Renal cortex interstitium (tissue), 11 donors: ENCODE data around the gene MUC12. TPM values are rescaled to one million over a fixed set of nuclear protein-coding genes. Genes with fewer than 3 reads are reported as not detected.
A peak's percentile ranks its signal among the peaks of the same experiment; 100 is the strongest.

ENCODE experiments used
- DNase-seq, 11 donors: peaks; one replicate each; pipeline ENCODE4 v3.0.0-alpha.2; 2013; ENCODE audit warnings: low read depth in 9 of 11, low spot score in 4 of 11; ENCODE audit errors: extremely low read depth in 1 of 11
- polyA plus RNA-seq, 3 donors: library from polyadenylated mRNA; unstranded; fragments of 120-200 nt; gene quantifications; one replicate each; pipeline ENCODE4 v1.2.1, GENCODE V29; 2013; ENCODE audit not compliant: insufficient read length in 3 of 3

The MUC12 gene
- polyA plus RNA-seq, 3 donors = 0.02 to 0.36 (median 0.22) TPM

DNA sequence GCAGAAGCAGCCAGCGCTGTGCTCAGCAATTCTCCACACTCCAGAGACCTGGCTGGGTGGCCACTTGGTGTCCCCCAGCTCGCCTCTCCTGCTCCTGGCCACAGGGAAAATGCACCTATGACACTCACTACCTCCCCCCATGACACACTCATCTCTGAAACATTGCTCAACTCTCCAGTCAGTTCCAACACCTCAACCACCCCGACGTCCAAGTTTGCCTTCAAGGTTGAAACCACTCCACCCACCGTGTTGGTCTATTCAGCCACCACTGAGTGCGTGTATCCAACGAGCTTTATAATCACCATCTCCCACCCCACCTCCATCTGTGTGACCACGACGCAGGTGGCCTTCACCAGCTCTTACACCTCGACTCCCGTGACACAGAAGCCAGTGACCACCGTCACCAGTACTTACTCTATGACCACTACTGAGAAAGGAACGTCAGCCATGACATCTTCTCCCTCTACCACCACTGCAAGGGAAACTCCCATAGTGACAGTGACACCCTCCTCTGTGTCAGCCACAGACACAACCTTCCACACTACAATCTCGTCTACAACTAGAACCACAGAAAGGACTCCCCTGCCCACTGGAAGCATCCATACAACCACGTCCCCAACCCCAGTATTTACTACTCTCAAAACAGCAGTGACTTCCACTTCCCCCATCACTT, 17.3 kb upstream of the MUC12 start:
- DNase-seq = no peak

DNA sequence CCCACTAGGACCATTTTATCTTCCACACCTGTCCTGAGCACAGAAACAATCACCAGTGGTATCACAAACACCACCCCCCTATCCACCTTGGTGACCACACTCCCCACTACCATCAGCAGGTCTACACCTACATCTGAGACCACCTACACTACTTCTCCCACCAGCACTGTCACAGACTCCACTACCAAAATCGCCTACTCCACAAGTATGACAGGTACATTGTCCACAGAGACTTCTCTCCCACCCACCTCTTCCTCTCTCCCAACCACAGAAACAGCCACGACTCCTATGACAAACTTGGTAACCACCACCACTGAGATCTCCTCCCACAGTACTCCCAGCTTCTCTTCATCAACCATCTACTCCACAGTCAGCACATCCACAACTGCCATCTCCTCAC, 16.7 kb upstream of the MUC12 start:
- no peak for DNase-seq

GRCh38 chr7:100957832-100958421, 11.4 kb upstream of the MUC12 start:
- no peak for DNase-seq

- DNase-seq = no peak
These were observed 9.5 kb upstream of the MUC12 start for GRCh38 chr7:100959894-100960293.

GRCh38 chr7:100962537-100962936, 6.8 kb upstream of the MUC12 start:
- DNase-seq = no peak

GRCh38 chr7:100963386-100963785, 6.0 kb upstream of the MUC12 start:
- DNase-seq = no peak

DNA sequence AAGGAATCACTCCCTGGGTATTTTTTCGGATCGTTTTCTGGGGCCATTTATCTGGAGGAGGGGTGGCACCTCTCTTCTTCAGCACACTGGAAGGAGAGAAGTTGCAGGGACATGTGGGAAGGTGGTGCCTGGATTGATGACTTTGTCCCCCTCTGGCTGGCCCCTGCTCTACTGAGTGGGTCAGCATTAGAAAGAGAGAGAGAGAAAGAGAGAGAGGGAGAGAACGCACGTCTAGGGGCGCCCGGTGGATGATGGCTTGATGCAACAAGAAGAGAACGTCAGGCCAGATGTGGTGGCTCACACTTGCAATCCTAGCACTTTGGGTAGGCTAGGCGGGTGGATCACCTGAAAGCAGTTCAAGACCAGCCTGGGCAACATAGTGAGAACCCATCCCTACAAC, 5.5 kb upstream of the MUC12 start:
- DNase-seq = no peak

DNA sequence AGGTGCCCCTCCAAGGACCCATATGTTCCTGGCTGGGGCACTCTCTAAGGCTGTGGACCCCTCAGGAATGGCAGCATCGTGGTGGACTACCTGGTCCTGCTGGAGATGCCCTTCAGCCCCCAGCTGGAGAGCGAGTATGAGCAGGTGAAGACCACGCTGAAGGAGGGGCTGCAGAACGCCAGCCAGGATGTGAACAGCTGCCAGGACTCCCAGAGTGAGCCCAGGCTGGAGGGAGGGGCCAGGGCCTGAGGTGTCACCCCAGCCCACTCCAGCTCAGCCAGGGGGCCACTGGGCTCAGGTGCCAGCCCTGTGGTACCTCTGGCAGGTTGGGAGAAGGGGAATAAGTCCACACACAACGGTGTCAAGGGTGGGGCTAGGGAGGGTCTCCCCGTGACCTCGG, 4.7 kb upstream of the MUC12 start:
- no peak for DNase-seq

DNA sequence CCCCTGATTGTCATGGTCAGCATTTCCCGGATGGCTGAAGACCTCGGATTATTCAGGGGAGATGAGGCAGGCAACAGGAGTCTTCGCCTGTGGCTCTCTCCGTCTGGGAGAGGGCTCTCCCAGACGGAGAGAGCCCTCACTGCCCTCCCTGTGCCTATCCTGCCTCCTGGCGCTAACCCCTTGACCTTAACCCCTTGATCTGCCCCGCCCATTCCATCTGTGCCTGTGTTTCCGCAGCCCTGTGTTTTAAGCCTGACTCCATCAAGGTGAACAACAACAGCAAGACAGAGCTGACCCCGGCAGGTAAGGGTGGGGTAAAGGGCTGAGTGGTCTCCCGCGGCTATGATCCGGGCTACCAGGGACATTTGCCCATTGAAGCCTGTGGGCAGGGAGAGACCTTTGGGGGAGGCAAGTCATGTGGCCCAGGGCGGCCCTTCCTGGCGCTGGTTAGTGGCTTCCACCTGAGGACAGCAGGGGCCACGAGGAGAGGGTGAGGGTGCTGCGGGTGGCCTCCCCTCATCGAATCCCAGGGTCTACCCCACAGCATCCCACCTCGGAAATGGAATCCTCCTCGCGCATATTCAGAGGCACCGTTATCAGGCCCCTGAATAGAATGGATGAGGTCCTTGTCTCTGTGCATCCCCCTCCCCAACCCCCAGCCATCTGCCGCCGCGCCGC, 4.2 kb upstream of the MUC12 start:
- no peak for DNase-seq

- DNase-seq = peak in 8 of 11 donors; percentile 52 to 80 (median 74)
These were observed 3.4 kb upstream of the MUC12 start for GRCh38 chr7:100965723-100966541.

DNA sequence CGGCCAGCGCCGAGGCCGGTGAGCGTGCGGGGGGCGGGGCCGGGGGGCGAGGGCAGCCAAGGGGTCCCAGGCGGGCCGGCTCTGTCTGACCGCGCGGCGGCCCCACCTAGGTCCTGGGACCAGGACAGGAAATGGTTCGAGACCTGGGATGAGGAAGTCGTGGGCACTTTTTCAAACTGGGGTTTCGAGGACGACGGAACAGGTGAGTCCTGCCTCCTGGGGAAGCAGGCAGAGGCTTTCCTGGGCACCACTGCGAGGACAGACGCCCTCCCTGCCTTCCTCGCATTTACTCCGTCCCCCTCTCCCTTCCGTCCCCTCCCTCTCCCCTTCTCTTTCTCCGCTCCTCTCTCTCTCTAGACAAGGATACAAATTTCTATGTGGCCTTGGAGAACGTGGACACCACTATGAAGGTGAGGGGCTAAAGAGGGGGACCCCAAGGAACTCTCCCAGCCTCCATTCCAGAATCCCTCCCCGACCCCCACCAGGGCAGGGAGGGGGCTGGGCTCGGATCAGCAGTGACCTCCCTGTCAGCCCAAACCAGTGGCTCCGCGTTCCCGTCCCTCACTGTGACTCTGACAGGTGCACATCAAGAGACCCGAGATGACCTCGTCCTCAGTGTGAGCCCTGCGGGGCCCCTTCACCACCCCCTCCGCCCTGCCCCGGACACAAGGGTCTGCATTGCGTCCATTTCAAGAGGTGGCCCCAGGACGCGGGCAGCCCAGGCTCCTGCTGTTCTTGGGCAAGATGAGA, 2.6 kb upstream of the MUC12 start:
- DNase-seq = no peak

- DNase-seq = no peak
These were observed 2.0 kb upstream of the MUC12 start for GRCh38 chr7:100967292-100967863.

DNA sequence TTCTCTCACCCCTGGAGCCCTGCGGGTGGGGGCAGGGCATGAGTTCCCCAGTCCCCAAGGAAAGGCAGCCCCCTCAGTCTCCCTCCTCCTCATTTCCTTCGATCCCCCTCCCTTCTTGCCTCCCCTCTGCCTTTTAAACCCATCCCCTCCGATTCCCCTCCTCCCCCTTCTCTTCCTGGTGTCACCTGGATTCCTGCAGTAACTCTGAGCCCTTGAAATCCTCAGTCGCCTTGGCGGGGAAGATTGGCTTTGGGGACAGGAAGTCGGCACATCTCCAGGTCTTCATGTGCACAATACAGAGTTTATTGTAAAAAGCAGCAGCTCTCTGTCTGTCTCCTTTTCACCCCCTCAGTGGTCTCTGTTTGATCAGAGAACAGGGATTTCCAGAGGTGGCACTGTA, 1.3 kb upstream of the MUC12 start:
- no peak for DNase-seq

DNA sequence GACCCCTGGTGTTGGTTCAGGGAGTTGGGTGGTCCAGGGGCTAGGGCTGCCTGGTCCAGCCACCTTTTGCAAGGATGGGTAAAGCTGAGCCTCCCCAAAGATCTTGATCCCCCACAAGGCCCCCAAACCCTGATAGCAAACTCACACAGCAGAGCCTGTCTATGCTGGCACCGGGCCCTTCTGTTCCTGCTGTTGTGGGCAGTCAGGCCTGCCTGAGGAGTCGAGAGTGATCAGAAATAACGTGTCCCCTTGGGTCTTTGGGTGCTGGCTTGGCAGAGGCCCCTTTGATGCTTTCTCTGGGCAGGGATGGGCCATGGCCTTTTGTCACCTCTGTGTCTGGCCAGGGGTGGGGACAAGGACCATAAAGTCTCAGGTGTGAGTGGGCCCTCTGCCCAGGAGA, 715 bp upstream of the MUC12 start:
- no peak for DNase-seq

- no peak for DNase-seq
These were observed 2.0 kb downstream of the MUC12 start for GRCh38 chr7:100971111-100972001.

DNA sequence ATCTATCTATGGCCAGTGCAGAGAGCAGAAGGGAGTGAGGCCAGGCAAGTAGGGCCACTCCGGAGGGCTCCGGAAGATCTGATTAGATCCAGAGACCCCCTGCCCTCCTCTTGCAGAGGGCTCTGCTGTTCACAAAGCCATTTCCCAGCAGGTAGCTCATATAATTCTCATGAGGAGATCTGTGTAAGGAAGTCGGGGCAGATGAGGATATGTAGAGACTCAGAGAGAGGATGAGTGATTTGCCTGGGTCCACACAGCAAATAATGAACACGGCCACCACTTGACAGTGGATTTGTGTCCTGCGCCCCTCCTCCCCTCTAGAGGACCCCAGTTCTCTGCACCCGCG, 2.6 kb downstream of the MUC12 start:
- no peak for DNase-seq

- DNase-seq = no peak
These were observed 4.7 kb downstream of the MUC12 start for GRCh38 chr7:100974021-100974420.

GRCh38 chr7:100975371-100975821, 6.0 kb downstream of the MUC12 start:
- DNase-seq = no peak
